HG02588 (cell line): ENCODE data around the gene ANTXR1.

Experiments used
- ATAC-seq: cut with Tn5 transposase; IDR thresholded peaks from one replicate; pipeline ENCODE4 v1.9.1; 2021; ENCODE audit warnings: mild to moderate bottlenecking, moderate library complexity; ENCODE audit not compliant: unreplicated experiment

Gene ANTXR1

GRCh38 chr2:69032336-69032735, 19.4 kb downstream of the ANTXR1 start:
- ATAC-seq = no peak

DNA sequence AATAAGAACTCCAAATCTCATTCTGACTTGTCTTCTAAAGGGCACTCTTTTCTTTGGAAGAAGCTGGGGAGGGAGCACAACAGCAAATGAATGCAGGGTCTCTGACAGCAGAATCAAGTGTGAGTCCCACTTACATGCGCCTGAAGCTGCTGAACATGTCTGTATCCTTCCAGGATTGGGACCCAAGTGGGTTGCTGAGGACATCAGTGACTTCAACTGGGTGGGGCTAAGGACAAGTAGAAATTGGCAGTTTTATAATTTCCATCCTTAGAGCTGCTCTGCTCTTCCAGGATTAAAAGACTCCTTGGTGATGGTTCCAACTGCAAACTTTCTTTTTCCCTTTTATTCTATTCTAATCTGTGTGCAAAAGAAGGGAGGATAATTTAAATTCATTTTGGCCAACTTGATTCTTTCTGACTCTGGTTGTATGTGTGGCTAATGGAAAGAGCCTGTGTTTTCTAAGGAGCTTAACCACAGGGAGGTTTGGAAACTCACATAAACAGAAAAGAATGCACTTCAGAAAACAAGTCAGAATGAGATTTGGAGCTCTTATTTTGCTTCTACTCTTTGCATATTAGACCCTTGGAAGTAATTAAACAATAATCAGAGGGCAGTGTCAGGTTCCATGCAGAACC, 20.6 kb downstream of the ANTXR1 start:
- ATAC-seq = no peak

GRCh38 chr2:69034122-69034521, 21.1 kb downstream of the ANTXR1 start:
- no peak for ATAC-seq

DNA sequence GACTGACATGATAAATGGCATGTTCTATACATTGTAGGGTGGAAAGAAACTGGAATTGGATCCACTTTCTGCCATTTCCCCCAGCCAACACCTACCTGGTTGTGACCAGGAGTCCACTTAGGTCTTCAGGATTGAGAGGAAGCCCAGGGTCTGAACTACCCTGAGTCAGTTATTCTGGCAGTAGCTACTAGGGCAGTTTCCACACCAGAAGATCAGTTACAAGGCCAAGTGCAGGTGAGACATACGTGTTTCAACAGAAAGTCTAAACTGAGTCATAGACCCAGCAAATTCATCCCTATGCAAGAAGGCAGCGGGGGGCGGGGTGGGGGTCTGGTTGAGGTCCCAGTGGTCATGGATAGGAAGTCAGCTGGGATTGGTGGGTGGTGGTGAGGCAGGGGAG, 21.9 kb downstream of the ANTXR1 start:
- ATAC-seq = no peak

DNA sequence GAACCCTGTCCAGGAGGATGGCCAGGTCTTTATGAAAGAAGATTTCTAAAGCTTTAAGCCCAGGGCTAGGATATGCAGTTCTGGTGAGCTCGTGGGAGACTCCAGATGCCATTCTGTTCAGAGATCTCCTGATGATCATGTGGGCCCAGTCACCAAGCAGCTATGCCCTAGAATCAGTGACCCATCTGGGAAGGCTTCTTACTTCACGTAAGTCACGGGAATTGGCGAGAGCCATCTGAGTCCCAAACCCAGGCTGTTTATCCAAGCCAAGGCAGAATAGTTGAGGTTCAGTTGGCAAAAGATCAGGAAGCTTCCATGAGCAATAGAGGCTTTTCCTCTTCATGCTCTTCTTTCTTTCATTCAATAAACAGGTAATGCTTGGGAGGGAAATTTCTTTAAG, 23.9 kb downstream of the ANTXR1 start:
- no peak for ATAC-seq

- ATAC-seq = no peak
Measured at GRCh38 chr2:69041214-69041613, 28.2 kb downstream of the ANTXR1 start.

DNA sequence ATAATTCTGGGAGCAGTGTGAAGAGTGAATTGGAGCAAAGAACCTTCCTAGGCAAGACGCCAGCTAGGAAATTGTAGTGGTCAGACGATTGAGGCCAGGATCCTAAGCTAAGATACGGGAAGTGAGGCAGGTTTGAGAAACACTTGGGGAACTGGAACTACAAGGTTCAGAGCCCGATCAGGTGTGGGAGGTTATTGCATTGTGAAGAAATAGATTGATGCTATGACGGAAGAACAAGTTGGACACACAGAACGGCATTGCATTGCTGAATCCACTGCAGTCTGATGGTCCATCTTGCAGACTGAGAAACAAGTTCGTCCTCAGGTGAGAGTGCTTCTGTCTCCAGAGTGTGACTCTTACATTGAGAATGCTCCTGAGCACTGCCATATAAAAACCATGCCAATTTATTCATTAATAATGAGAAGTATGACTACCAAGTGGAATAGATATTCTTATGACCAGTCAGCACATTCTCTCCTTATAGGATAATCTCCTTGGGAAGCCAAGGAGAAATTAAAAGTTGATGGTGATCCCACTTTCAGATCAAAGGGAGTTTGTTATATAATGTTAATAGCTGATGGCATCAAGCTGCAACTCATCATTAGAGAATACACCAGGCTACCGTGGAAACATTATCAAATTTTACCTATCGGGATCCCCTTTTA, 30.9 kb downstream of the ANTXR1 start:
- no peak for ATAC-seq

DNA sequence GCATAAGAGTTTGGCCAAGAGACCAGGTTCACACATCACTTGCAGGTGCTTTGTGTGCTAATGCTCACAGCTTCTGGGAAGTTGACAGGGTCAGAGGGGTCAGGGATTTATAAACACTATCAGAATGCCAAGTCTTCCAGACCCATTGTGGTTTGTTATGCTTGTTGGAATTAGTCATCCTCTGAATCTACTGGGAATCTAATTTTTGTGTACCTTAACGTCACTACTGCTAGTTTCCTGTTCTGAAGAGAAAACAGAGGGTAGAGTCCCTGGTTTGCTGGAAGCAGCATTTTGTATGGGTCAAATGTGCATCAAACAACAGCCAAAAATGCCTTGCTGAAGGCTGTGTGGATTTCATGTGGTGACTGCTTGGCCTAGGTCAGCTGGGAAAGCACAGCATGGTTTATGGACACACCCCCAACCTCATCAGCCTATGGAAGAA, 33.3 kb downstream of the ANTXR1 start:
- no peak for ATAC-seq

DNA sequence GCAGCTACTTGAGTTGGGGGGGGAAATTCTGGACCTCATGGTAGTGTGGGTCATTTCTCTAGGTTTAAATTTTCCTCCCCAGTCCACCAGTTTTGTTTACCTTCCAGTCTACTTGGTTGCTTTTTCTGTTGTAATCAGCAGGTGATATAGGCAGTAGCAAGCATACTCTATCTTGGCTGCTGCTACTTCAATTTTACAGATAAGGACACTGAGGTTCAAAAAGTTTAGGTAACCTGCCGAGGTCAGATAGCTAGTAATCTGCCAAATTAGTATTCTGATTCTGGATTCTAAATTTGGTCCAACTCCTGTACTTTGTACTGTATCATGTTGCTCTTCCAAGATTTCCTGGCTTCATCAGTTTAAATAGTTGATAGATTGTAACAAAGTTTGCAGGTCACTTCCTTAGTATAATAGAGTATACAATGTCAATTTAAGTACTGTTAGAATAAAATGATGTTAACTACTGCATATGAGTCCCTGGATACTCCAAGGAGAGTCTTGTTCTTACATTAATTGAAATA, 34.7 kb downstream of the ANTXR1 start:
- ATAC-seq = no peak

DNA sequence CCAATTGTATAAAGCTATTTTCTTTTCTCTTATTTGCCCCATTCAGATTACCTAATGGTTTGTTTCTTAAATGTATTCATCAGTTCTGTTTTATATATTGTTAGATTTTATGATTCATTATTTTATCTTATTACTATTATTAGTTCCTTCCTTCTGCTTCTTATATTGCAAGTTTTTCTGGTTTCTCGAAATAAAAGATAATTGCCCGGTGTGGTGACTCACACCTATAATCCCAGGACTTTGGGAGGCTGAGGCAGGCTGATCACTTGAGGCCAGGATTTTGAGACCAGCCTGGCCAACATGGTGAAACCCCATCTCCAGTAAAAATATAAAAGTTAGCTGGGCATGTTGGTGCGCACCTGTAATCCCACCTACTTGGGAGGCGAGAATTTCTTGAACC, 37.8 kb downstream of the ANTXR1 start:
- no peak for ATAC-seq

- ATAC-seq = no peak
Measured at GRCh38 chr2:69053416-69053965, 40.5 kb downstream of the ANTXR1 start.

GRCh38 chr2:69054431-69054830, 41.5 kb downstream of the ANTXR1 start:
- ATAC-seq = peak; percentile 87

GRCh38 chr2:69055688-69056470, 42.9 kb downstream of the ANTXR1 start:
- ATAC-seq = no peak

- no peak for ATAC-seq
Measured at GRCh38 chr2:69057660-69058059, 44.7 kb downstream of the ANTXR1 start.

DNA sequence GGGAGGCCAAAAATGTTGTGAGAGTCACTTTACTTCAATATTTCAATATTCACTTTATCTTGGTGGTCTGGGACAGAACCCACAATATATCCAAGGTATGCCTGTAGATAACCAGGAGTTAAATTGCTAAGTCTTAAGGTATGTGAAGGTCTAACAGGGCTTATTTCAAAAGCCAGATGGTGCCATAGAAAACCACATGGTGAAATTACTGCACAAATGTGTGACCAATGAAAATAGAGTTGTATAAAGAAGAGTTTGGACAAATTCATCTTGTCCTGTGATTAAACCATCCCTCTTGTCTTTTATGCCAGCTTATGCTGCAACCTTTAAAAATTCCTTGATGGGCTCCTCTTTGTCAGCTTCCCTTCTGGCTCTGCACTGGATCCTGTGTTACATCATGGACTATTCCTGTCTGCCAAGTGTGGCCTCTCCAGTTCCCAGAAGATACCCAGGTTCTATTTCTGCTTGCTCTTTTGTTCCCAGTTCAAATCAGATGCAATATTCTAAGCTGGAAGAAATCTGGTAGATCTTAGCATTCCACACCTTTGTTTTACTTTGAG, 46.8 kb downstream of the ANTXR1 start:
- ATAC-seq = no peak

- ATAC-seq = no peak
Measured at GRCh38 chr2:69060938-69061501, 48.0 kb downstream of the ANTXR1 start.

- no peak for ATAC-seq
Measured at GRCh38 chr2:69061525-69061924, 48.5 kb downstream of the ANTXR1 start.

- no peak for ATAC-seq
Measured at GRCh38 chr2:69062307-69062962, 49.5 kb downstream of the ANTXR1 start.

DNA sequence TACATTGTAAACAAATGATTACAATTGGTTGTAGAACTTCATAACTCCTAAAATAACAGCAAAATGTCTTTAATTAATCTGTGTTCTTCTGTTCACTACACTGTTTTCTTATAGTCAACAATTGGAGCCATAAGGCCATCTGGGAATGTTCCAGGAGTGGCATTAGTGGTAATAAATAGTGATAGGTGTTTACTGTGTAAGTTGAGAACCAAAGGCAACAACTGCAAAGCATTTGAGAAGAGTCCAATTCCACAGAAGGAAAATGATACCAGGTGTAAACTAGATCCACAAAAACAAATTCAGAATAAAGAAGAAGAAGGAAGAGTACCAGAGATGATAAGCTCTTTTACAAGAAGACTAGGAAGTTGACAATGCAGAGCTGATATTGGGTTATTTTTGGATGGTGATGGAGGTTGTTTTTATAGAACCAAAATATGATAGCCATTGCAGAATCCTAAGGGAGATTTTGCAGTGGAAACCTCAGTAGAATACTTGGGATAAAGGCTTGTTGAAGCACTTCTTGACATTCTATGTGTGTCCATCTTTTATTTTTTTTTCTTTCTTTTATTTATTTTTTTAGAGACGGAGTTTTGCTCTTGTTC, 52.9 kb downstream of the ANTXR1 start:
- no peak for ATAC-seq
